Lung microvascular endothelial cell (primary cell): ENCODE data around the gene LCN15. TPM values are rescaled to one million over a fixed set of nuclear protein-coding genes. Genes with fewer than 3 reads are reported as not detected.

Experiments
- total RNA-seq: library from RNA; depleted of rRNA; stranded (reverse); fragments of >200 nt; gene quantifications from 2 replicates; pipeline ENCODE4 v1.2.1, GENCODE V29; 2014

Gene LCN15
- total RNA-seq, 1 donor from 2014 or later: not detected

Other genes with a start within 250 kb of the LCN15 start
- 75.2 and 76.9 TPM in 2 replicates for gene NOTCH1, start 218.5 kb downstream of the LCN15 start, total RNA-seq
- gene EGFL7, start 101.6 kb downstream of the LCN15 start, total RNA-seq: 330 and 384 TPM in 2 replicates
- gene AGPAT2, start 77.1 kb downstream of the LCN15 start, total RNA-seq: 18.8 and 41.0 TPM in 2 replicates
- gene DIPK1B, start 51.9 kb downstream of the LCN15 start, total RNA-seq: 64.7 and 91.1 TPM in 2 replicates
- not detected in 2 replicates for gene LCN10, start 21.6 kb downstream of the LCN15 start, total RNA-seq
- gene LCN6, start 16.0 kb downstream of the LCN15 start, total RNA-seq: not detected in 2 replicates
- not detected in 2 replicates for gene LCN8, start 6.3 kb downstream of the LCN15 start, total RNA-seq
- gene TMEM141, start 26.8 kb upstream of the LCN15 start, total RNA-seq: 65.4 and 66.7 TPM in 2 replicates
- 0.22 and 1.4 TPM in 2 replicates for gene CCDC183, start 31.8 kb upstream of the LCN15 start, total RNA-seq
- gene RABL6, start 43.4 kb upstream of the LCN15 start, total RNA-seq: 43.8 and 47.7 TPM in 2 replicates
- gene AJM1, start 78.0 kb upstream of the LCN15 start, total RNA-seq: 0.44 and 1.4 TPM in 2 replicates
- 242 and 316 TPM in 2 replicates for gene PHPT1, start 84.9 kb upstream of the LCN15 start, total RNA-seq
- gene MAMDC4, start 87.8 kb upstream of the LCN15 start, total RNA-seq: 0.65 and 2.0 TPM in 2 replicates
- 254 and 382 TPM in 2 replicates for gene EDF1, start 101.8 kb upstream of the LCN15 start, total RNA-seq
- gene TRAF2, start 122.0 kb upstream of the LCN15 start, total RNA-seq: 10.9 and 14.7 TPM in 2 replicates
- gene FBXW5, start 180.2 kb upstream of the LCN15 start, total RNA-seq: 115 and 192 TPM in 2 replicates
- 0.60 and 0.65 TPM in 2 replicates for gene C8G, start 180.7 kb upstream of the LCN15 start, total RNA-seq
- not detected in 2 replicates for gene LCN12, start 187.8 kb upstream of the LCN15 start, total RNA-seq
- 0.22 and 0.79 TPM in 2 replicates for gene PTGDS, start 213.0 kb upstream of the LCN15 start, total RNA-seq
- gene LCNL1, start 218.5 kb upstream of the LCN15 start, total RNA-seq: not detected in 2 replicates
- gene PAXX, start 227.9 kb upstream of the LCN15 start, total RNA-seq: 8.9 and 9.7 TPM in 2 replicates
- 0.22 TPM in 1 of 2 replicates, not detected in the other for gene CLIC3, start 232.1 kb upstream of the LCN15 start, total RNA-seq